HepG2 (cell line): ENCODE data around the gene ZNF383. TPM values are rescaled to one million over a fixed set of nuclear protein-coding genes. Genes with fewer than 3 reads are reported as not detected.

Experiments
- ATAC-seq: fragments of 200-7000 bp; cut with Tn5 transposase; 3 replicates; pipeline ENCODE4 v1.9.1; 2020; ENCODE audit warnings: mild to moderate bottlenecking, moderate library complexity
- BruUV-seq: library from RNA; stranded (reverse); fragments of 400-500 nt; replicated peaks from 2 replicates; lab custom pipeline; 2021; lab: Mats Ljungman, UMichigan
- CTCF ChIA-PET: fragments of 300-600 bp; formaldehyde crosslinking; extraction: SDS; loops from one replicate; lab custom pipeline; 2021; ENCODE audit warnings: low total read pairs, inconsistent platforms, low intra/inter-chr PET ratio; lab: Yijun Ruan, JAX
- POLR2A ChIA-PET: fragments of 350-600 bp; sonication (Branson Sonifier 250); formaldehyde crosslinking; loops from one replicate; lab custom pipeline; 2020; ENCODE audit warnings: antibody characterized with exemption, inconsistent platforms; lab: Yijun Ruan, JAX
- DNase-seq: peaks from one replicate; pipeline ENCODE4 v3.0.0-alpha.2; 2015; ENCODE audit warnings: low spot score
- FAIRE-seq: peaks from 3 replicates; lab custom pipeline; 2011; peaks lifted over from hg19 to GRCh38; lab: Jason Lieb, UNC
- H2AFZ ChIP-seq: one replicate; pipeline ENCODE4 v1.6.1; 2011; ENCODE audit warnings: low read length, inconsistent platforms
- H3K27ac ChIP-seq: fragments of 300-600 bp; 3 replicates; pipeline ENCODE4 v1.8.0; 2011; ENCODE audit warnings: mixed run types, mild to moderate bottlenecking, mixed read lengths, low read length, inconsistent platforms; ENCODE audit not compliant: insufficient read depth; ENCODE audit errors: extremely low read length
- H3K27me3 ChIP-seq, 2 experiments: fragments of 200-600 bp in 1 of 2; 2 replicates in 1 of 2; 3 replicates in 1 of 2; pipeline versions ENCODE4 v1.6.0 to v1.8.0; 2011; ENCODE audit warnings: low read length in 2 of 2, mild to moderate bottlenecking in 2 of 2, moderate library complexity in 2 of 2, inconsistent platforms in 1 of 2; ENCODE audit not compliant: insufficient read depth in 2 of 2, control insufficient read depth in 1 of 2
- H3K36me3 ChIP-seq, 2 experiments: fragments of 200-600 bp in 1 of 2; replicated peaks in 1 of 2; 2 replicates in 1 of 2; 3 replicates in 1 of 2; pipeline versions ENCODE4 v1.5.1 to v1.8.0; 2011; ENCODE audit warnings: low read length in 2 of 2, inconsistent platforms in 1 of 2; ENCODE audit not compliant: insufficient read depth in 2 of 2, control insufficient read depth in 1 of 2
- H3K4me1 ChIP-seq: 2 replicates; pipeline ENCODE4 v1.5.1; 2012; ENCODE audit warnings: low read length, inconsistent platforms; ENCODE audit not compliant: insufficient read depth
- H3K4me2 ChIP-seq: 2 replicates; pipeline ENCODE4 v1.6.0; 2011; ENCODE audit warnings: low read depth, low read length, inconsistent platforms
- H3K4me3 ChIP-seq, 3 experiments: fragments of 200-600 bp in 1 of 3; sonication (generic), shearing (Covaris generic) in 1 of 3; replicated peaks in 1 of 3; 2 replicates each; pipeline ENCODE4 v1.5.1; 2011 to 2016; ENCODE audit warnings: low read length in 3 of 3, inconsistent platforms in 2 of 3, low read depth in 2 of 3, mild to moderate bottlenecking in 2 of 3, control low read depth in 1 of 3, mixed read lengths in 1 of 3; ENCODE audit not compliant: insufficient read depth in 1 of 3
- H3K79me2 ChIP-seq: one replicate; pipeline ENCODE4 v1.6.1; 2011; ENCODE audit warnings: low read length, inconsistent platforms; ENCODE audit not compliant: insufficient read depth
- H3K9ac ChIP-seq: 2 replicates; pipeline ENCODE4 v1.6.0; 2011; ENCODE audit warnings: mild to moderate bottlenecking, low read depth, low read length, inconsistent platforms; ENCODE audit not compliant: insufficient read depth
- H3K9me3 ChIP-seq: 2 replicates; pipeline ENCODE4 v1.5.1; 2012; ENCODE audit warnings: mild to moderate bottlenecking, low read length
- H4K20me1 ChIP-seq: 2 replicates; pipeline ENCODE4 v1.6.0; 2011; ENCODE audit warnings: inconsistent platforms, mild to moderate bottlenecking, low read length, moderate library complexity; ENCODE audit not compliant: insufficient read depth
- ATF7 ChIP-seq, 2 experiments: fragments of 450-650 bp in 1 of 2; sonication (generic) in 1 of 2; formaldehyde crosslinking in 1 of 2; IDR thresholded peaks; 2 replicates each; pipeline versions ENCODE4 v1.4.0 to v1.6.1; 2016 to 2020; ENCODE audit warnings: antibody characterized with exemption in 1 of 2, mild to moderate bottlenecking in 1 of 2, missing genetic modification reagents in 1 of 2
- DNMT3B ChIP-seq: conservative IDR thresholded peaks from 2 replicates; pipeline ENCODE4 v1.6.1; 2016; ENCODE audit warnings: missing biosample characterization, control low read depth
- FOXJ3 ChIP-seq: sonication (generic); formaldehyde crosslinking; IDR thresholded peaks from 2 replicates; pipeline ENCODE4 v1.4.0; 2020; ENCODE audit warnings: missing genetic modification reagents, mild to moderate bottlenecking, borderline replicate concordance
- GABPB1 ChIP-seq: IDR thresholded peaks from 2 replicates; pipeline ENCODE4 v1.6.1; 2016; ENCODE audit warnings: mild to moderate bottlenecking, missing genetic modification reagents, moderate library complexity, missing compliant biosample characterization
- KDM4B ChIP-seq: sonication (generic); formaldehyde crosslinking; IDR thresholded peaks from 2 replicates; pipeline ENCODE4 v1.4.0; 2020; ENCODE audit warnings: missing genetic modification reagents
- SP2 ChIP-seq: sonication (generic); formaldehyde crosslinking; IDR thresholded peaks from 2 replicates; pipeline ENCODE4 v1.5.1; 2020; ENCODE audit warnings: mild to moderate bottlenecking, missing genetic modification reagents
- ZMAT3 ChIP-seq: sonication (generic); formaldehyde crosslinking; conservative IDR thresholded peaks from 2 replicates; pipeline ENCODE4 v1.7.0; 2021; ENCODE audit warnings: missing genetic modification reagents
- ZNF274 ChIP-seq: sonication (generic); formaldehyde crosslinking; IDR thresholded peaks from 2 replicates; pipeline ENCODE4 v1.5.1; 2020; ENCODE audit warnings: mild to moderate bottlenecking, missing genetic modification reagents
- ZNF704 ChIP-seq: sonication (generic); formaldehyde crosslinking; IDR thresholded peaks from 2 replicates; pipeline ENCODE4 v1.8.1; 2023; ENCODE audit warnings: mild to moderate bottlenecking, inconsistent platforms, moderate library complexity, missing genetic modification reagents, borderline replicate concordance
- WGBS: methylation state at CpG from one replicate; pipeline ENCODE4 v1.1.6; 2017; ENCODE audit warnings: low lambda C conversion rate; 5-methylcytosine and 5-hydroxymethylcytosine counted together
- in situ Hi-C: cut with HindIII; loops from 2 replicates; pipeline ENCODE4 v1.10.0; 2017; ENCODE audit warnings: low pct_unique_long_range_greater_than_20kb; ENCODE audit not compliant: extremely low pct_ligation_motif_present
- intact Hi-C: fragments of 100-400 bp; cut with micrococcal nuclease; formaldehyde crosslinking; loops from one replicate; pipeline ENCODE4 v1.10.0; 2022; ENCODE audit not compliant: unreplicated experiment
- polyA plus RNA-seq, 8 experiments: library from polyadenylated mRNA; depleted of rRNA in 3 of 8; stranded (reverse) in 7 of 8; unstranded in 1 of 8; fragments of >200 nt; fragmentation: Illumina TruSeq in 4 of 8; extraction: Trizol in 4 of 8; gene quantifications; 2 replicates each; pipeline versions ENCODE4 v1.2.1 to v1.2.3, GENCODE V29; 2011 to 2016; ENCODE audit warnings: low read depth in 4 of 8, missing spikeins in 1 of 8, mixed read lengths in 1 of 8; ENCODE audit not compliant: insufficient read depth in 1 of 8
- total RNA-seq, 5 experiments: library from RNA; depleted of rRNA; stranded (reverse); fragments of >200 nt; fragmentation: Illumina TruSeq; extraction: Trizol; gene quantifications; 2 replicates each; pipeline ENCODE4 v1.2.3, GENCODE V29; 2016; ENCODE audit warnings: low read depth in 1 of 5
- TF ChIP-seq, protein P1 (sequence below): sonication (generic); formaldehyde crosslinking; IDR thresholded peaks from 2 replicates; pipeline ENCODE4 v1.8.1; 2023; ENCODE audit warnings: mild to moderate bottlenecking, missing genetic modification reagents

Gene ZNF383
- total and polyA plus RNA-seq, 2 of the 13 experiments (the other 11 are each of a cell fraction or from before 2014, with no cell fraction given): 2.6 to 4.1 TPM

DNA sequence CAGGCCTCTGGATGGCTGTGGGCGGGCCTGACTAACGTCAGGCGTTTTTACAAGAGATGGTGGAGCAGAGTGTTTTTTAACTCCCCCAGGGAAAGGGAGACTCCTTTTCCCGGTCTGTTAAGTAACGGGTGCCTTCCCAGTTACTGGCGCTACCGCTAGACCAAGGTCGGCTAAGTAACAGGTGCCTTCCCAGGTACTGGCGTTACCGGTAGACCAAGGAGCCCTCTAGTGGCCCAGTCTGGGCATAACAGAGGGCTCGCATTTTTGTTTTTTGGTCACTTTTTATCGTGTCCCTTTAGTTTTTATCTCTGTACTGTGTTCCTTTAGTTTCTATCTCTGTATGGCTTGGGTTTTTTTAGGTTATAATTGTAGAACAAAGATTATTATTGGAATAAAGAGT lies 10.0 kb downstream of the ZNF383 start (continued):
- no peak for TF ChIP-seq ZNF704 (CRISPR knock-in tag)
- TF ChIP-seq SP2 (CRISPR knock-in tag): no peak
- no peak for TF ChIP-seq ATF7 (IDR thresholded peaks at IDR 0.05)
- no peak for TF ChIP-seq ATF7 (CRISPR knock-in tag; IDR thresholded peaks at IDR 0.05)
- no peak for TF ChIP-seq FOXJ3 (CRISPR knock-in tag)
- TF ChIP-seq ZMAT3 (CRISPR knock-in tag): no peak
- no peak for TF ChIP-seq DNMT3B (CRISPR knock-in tag)
- TF ChIP-seq, protein P1, sequence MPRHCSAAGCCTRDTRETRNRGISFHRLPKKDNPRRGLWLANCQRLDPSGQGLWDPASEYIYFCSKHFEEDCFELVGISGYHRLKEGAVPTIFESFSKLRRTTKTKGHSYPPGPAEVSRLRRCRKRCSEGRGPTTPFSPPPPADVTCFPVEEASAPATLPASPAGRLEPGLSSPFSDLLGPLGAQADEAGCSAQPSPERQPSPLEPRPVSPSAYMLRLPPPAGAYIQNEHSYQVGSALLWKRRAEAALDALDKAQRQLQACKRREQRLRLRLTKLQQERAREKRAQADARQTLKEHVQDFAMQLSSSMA (CRISPR knock-in tag): no peak

DNA sequence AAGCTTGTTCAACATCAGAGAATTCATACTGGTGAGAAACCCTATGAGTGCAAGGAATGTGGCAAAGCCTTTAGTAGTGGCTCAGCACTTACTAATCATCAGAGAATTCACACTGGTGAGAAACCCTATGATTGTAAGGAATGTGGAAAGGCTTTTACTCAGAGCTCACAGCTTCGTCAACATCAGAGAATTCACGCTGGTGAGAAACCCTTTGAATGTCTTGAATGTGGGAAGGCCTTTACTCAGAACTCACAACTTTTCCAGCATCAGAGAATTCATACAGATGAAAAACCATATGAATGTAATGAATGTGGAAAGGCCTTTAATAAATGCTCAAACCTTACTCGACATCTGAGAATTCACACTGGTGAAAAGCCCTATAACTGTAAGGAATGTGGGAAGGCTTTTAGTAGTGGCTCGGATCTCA lies 25.2 kb downstream of the ZNF383 start:
- H3K36me3 ChIP-seq: peaks cover 15 to 43% of the 10 kb centered on the region in 2 experiments
- no peaks in the 10 kb centered on the region for H4K20me1 ChIP-seq
- in situ Hi-C loops: no loop called here
- FAIRE-seq: no peak
- no peak for ATAC-seq
- H3K9ac ChIP-seq: no peak overlapping the region
- H3K4me1 ChIP-seq: no peaks in the 10 kb centered on the region
- 94% methylated on average over 4 of the region's 4 CpGs for WGBS
- no peak for TF ChIP-seq KDM4B (CRISPR knock-in tag)
- TF ChIP-seq GABPB1 (CRISPR knock-in tag): no peak
- peak; percentile 100 for TF ChIP-seq ZNF274 (CRISPR knock-in tag)
- TF ChIP-seq, all 625 proteins: peak for 1
- H3K9me3 ChIP-seq: peaks cover 97% of the 10 kb centered on the region
- intact Hi-C loops: no loop called here
- ChIA-PET POLR2A (no interaction called here), CTCF (no interaction called here)
- no peak overlapping the region for H3K27ac ChIP-seq
- no TSS peak for BruUV-seq
- no peak overlapping the region for H2AFZ ChIP-seq
- no peak overlapping the region for H3K4me3 ChIP-seq
- no peaks in the 10 kb centered on the region for H3K27me3 ChIP-seq
- H3K79me2 ChIP-seq: no peaks in the 10 kb centered on the region
- no peak for DNase-seq
- H3K4me2 ChIP-seq: no peak overlapping the region
